HCT116 (cell line): ENCODE measurements around the gene PPAT. TPM values are rescaled to one million over a fixed set of nuclear protein-coding genes. Genes with fewer than 3 reads are reported as not detected.

Experiments
- ATAC-seq: fragments of 200-7000 bp; cut with Tn5 transposase; 2 replicates; pipeline ENCODE4 v1.9.1; 2020; ENCODE audit warnings: mild to moderate bottlenecking, moderate library complexity
- BruUV-seq: library from RNA; stranded (reverse); fragments of 400-500 nt; replicated peaks from 2 replicates; lab custom pipeline; 2021; lab: Mats Ljungman, UMichigan
- CTCF ChIA-PET: fragments of 300-600 bp; sonication (Branson Sonifier 250); formaldehyde crosslinking; loops from one replicate; lab custom pipeline; 2021; ENCODE audit warnings: antibody characterized with exemption; lab: Charles Lee
- POLR2A ChIA-PET: fragments of 300-600, 350-600 bp; sonication (Branson Sonifier 250); formaldehyde crosslinking; loops from one replicate; lab custom pipeline; 2021; ENCODE audit warnings: antibody characterized with exemption; lab: Charles Lee
- RAD21 ChIA-PET, 2 experiments: fragments of 300-600 bp; sonication (Branson Sonifier 250); formaldehyde crosslinking; loops; one replicate each; lab custom pipeline; 2023; ENCODE audit warnings: low total read pairs in 2 of 2; ENCODE audit not compliant: uncharacterized antibody in 2 of 2, unreplicated experiment in 2 of 2, low non-redundant PET in 1 of 2; lab: Charles Lee
- DNase-seq: peaks from one replicate; pipeline ENCODE4 v3.0.0-alpha.2; 2010; ENCODE audit warnings: low read depth, low spot score
- H2AFZ ChIP-seq: fragments of 200-600 bp; shearing (Covaris generic), sonication (generic); 2 replicates; pipeline ENCODE4 v1.6.1; 2017; ENCODE audit warnings: low read depth, mixed run types, mixed read lengths, antibody characterized with exemption, low read length; ENCODE audit not compliant: poor library complexity, severe bottlenecking
- H3K27ac ChIP-seq: 2 replicates; pipeline ENCODE4 v1.5.1; 2012; ENCODE audit warnings: low read depth, low read length
- H3K27me3 ChIP-seq: fragments of 200-600 bp; sonication (generic); 2 replicates; pipeline ENCODE4 v1.6.1; 2016; ENCODE audit warnings: mixed run types, low read length, mixed read lengths; ENCODE audit not compliant: insufficient read depth
- H3K36me3 ChIP-seq, 2 experiments: fragments of 200-500 bp in 1 of 2; fragments of 200-600 bp in 1 of 2; sonication (Bioruptor generic) in 1 of 2; sonication (generic) in 1 of 2; 2 replicates each; pipeline versions ENCODE4 v1.5.1 to v1.6.1; 2014 to 2016; ENCODE audit warnings: low read length in 2 of 2, inconsistent platforms in 1 of 2, mixed read lengths in 1 of 2, mixed run types in 1 of 2; ENCODE audit not compliant: insufficient read depth in 2 of 2, control insufficient read depth in 1 of 2
- H3K4me1 ChIP-seq, 2 experiments: fragments of 200-600 bp in 1 of 2; sonication (generic) in 1 of 2; 2 replicates each; pipeline versions ENCODE4 v1.5.1 to v1.6.1; 2012 to 2017; ENCODE audit warnings: low read length in 2 of 2, inconsistent platforms in 1 of 2, mild to moderate bottlenecking in 1 of 2, mixed read lengths in 1 of 2, mixed run types in 1 of 2, moderate library complexity in 1 of 2; ENCODE audit not compliant: insufficient read depth in 2 of 2, control insufficient read depth in 1 of 2
- H3K4me2 ChIP-seq: fragments of 200-600 bp; sonication (generic); 2 replicates; pipeline ENCODE4 v1.6.1; 2017; ENCODE audit warnings: mixed run types, low read length, mixed read lengths
- H3K4me3 ChIP-seq, 2 experiments: fragments of 200-600 bp in 1 of 2; sonication (generic) in 1 of 2; replicated peaks in 1 of 2; 2 replicates each; pipeline ENCODE4 v1.5.1; 2011 to 2016; ENCODE audit warnings: low read length in 2 of 2, control low read depth in 1 of 2, low read depth in 1 of 2, mild to moderate bottlenecking in 1 of 2, mixed read lengths in 1 of 2, mixed run types in 1 of 2
- H3K79me2 ChIP-seq: fragments of 200-600 bp; sonication (generic); 2 replicates; pipeline ENCODE4 v1.6.1; 2017; ENCODE audit warnings: mild to moderate bottlenecking, mixed run types, low read length, moderate library complexity, mixed read lengths; ENCODE audit not compliant: insufficient read depth
- H3K9ac ChIP-seq: fragments of 200-600 bp; sonication (generic); 2 replicates; pipeline ENCODE4 v1.6.1; 2016; ENCODE audit warnings: low read length, mixed read lengths
- H3K9me2 ChIP-seq: fragments of 200-600 bp; sonication (generic), shearing (Covaris generic); 2 replicates; pipeline ENCODE4 v1.6.1; 2017; ENCODE audit warnings: mixed run types, mild to moderate bottlenecking, moderate library complexity; ENCODE audit not compliant: insufficient read depth
- H3K9me3 ChIP-seq, 2 experiments: fragments of 200-500 bp in 1 of 2; fragments of 200-600 bp in 1 of 2; sonication (Bioruptor generic) in 1 of 2; sonication (generic) in 1 of 2; 2 replicates each; pipeline ENCODE4 v1.6.1; 2014 to 2017; ENCODE audit warnings: low read length in 2 of 2, mixed read lengths in 2 of 2, inconsistent platforms in 1 of 2, low read depth in 1 of 2, mild to moderate bottlenecking in 1 of 2, mixed run types in 1 of 2, moderate library complexity in 1 of 2; ENCODE audit not compliant: control insufficient read depth in 1 of 2, insufficient read depth in 1 of 2
- H4K20me1 ChIP-seq: fragments of 200-600 bp; sonication (generic), shearing (Covaris generic); 2 replicates; pipeline ENCODE4 v1.6.1; 2017; ENCODE audit warnings: mixed run types, mild to moderate bottlenecking, moderate library complexity; ENCODE audit not compliant: insufficient read depth
- EGR1 ChIP-seq: IDR thresholded peaks from 2 replicates; pipeline ENCODE4 v1.6.1; 2012; ENCODE audit warnings: low read depth
- POLR2AphosphoS5 ChIP-seq: IDR thresholded peaks from 2 replicates; pipeline ENCODE4 v1.6.1; 2011; ENCODE audit warnings: mild to moderate bottlenecking, low read depth, low read length, moderate library complexity
- REST ChIP-seq: IDR thresholded peaks from 2 replicates; pipeline ENCODE4 v1.6.1; 2012; ENCODE audit warnings: low read depth
- SP1 ChIP-seq: IDR thresholded peaks from 2 replicates; pipeline ENCODE4 v1.6.1; 2012; ENCODE audit warnings: low read depth
- TCF7L2 ChIP-seq: IDR thresholded peaks from 2 replicates; pipeline ENCODE4 v1.7.0; 2011; ENCODE audit warnings: borderline replicate concordance, inconsistent platforms; ENCODE audit not compliant: insufficient read depth, insufficient read length; ENCODE audit errors: extremely low read depth
- intact Hi-C: fragments of 100-400 bp; cut with micrococcal nuclease; formaldehyde crosslinking; loops from 2 replicates; pipeline ENCODE4 v1.10.0; 2022
- total RNA-seq: library from RNA; stranded (reverse); gene quantifications from one replicate; pipeline ENCODE4 v1.2.1, GENCODE V29; 2021; ENCODE audit not compliant: unreplicated experiment
- TF ChIP-seq, protein P1 (sequence below): IDR thresholded peaks from 2 replicates; pipeline ENCODE4 v1.6.1; 2012

The PPAT gene
- total RNA-seq, 1 experiment from 2014 or later: 78.6 TPM

- H3K9ac ChIP-seq: no peak overlapping the region
- TF ChIP-seq SP1 (no peak), POLR2AphosphoS5 (no peak), TCF7L2 (no peak), EGR1 (no peak), REST (no peak)
- TF ChIP-seq, protein P1, sequence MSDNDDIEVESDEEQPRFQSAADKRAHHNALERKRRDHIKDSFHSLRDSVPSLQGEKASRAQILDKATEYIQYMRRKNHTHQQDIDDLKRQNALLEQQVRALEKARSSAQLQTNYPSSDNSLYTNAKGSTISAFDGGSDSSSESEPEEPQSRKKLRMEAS: no peak
- H4K20me1 ChIP-seq: peaks cover 67% of the 10 kb centered on the region
- intact Hi-C loops: loop anchor here (2.0 to 5.0 kb wide), 2 partner anchors 377 to 411 kb away; no protein-coding TSS in a partner anchor
- no peak overlapping the region for H2AFZ ChIP-seq
- no peak for ATAC-seq
- RAD21 ChIA-PET: no interaction called here
- no peaks in the 10 kb centered on the region for H3K9me2 ChIP-seq
- no peak overlapping the region for H3K27ac ChIP-seq
- H3K4me1 ChIP-seq: no peaks in the 10 kb centered on the region
- POLR2A ChIA-PET: interaction anchor here (1.0 kb wide), 1 partner anchor 10 kb away, joined by 4 read pairs; the partner anchor contains the start of genes PAICS and PPAT
- no peaks in the 10 kb centered on the region for H3K9me3 ChIP-seq
- CTCF ChIA-PET: interaction anchor here (0.7 to 1.6 kb wide), 7 partner anchors 9 to 411 kb away, joined by 3 to 13 read pairs (median 4); partner anchors contain the start of genes AASDH, PAICS and PPAT
- H3K36me3 ChIP-seq: 0 out of 4 replicates have a peak, but pooled peaks cover 0 to 4% of the 10 kb centered on the region in 2 experiments
- no peak overlapping the region for H3K4me3 ChIP-seq
- no peak overlapping the region for H3K4me2 ChIP-seq
- peaks cover 100% of the 10 kb centered on the region for H3K79me2 ChIP-seq
- DNase-seq: no peak
- no peaks in the 10 kb centered on the region for H3K27me3 ChIP-seq
- BruUV-seq: no TSS peak
Measured at GRCh38 chr4:56425518-56425917, 9.9 kb downstream of the PPAT start.
